IMR-90 (cell line): ENCODE results near the gene TMEM140. TPM values are rescaled to one million over a fixed set of nuclear protein-coding genes. Genes with fewer than 3 reads are reported as not detected.

Experiments used
- ATAC-seq: fragments of 200-7000 bp; cut with Tn5 transposase; 2 replicates; pipeline ENCODE4 v1.9.1; 2020; ENCODE audit warnings: low read depth, mild to moderate bottlenecking, moderate library complexity
- BruUV-seq: library from RNA; stranded (reverse); fragments of 400-500 nt; replicated peaks from 2 replicates; lab custom pipeline; 2021; lab: Mats Ljungman, UMichigan
- CTCF ChIA-PET: fragments of 300-600 bp; formaldehyde crosslinking; extraction: SDS; loops from one replicate; lab custom pipeline; 2021; ENCODE audit warnings: antibody characterized with exemption; lab: Yijun Ruan, JAX
- POLR2A ChIA-PET: fragments of 300-600 bp; sonication (Branson Sonifier 250); formaldehyde crosslinking; loops from one replicate; lab custom pipeline; 2022; ENCODE audit warnings: antibody characterized with exemption; ENCODE audit not compliant: unreplicated experiment; lab: Charles Lee
- DNase-seq: peaks from one replicate; pipeline ENCODE4 v3.0.0; 2013
- H2AFZ ChIP-seq: replicated peaks from 2 replicates; pipeline ENCODE3; 2013; ENCODE audit warnings: low read length, mild to moderate bottlenecking; ENCODE audit not compliant: poor library complexity
- H2AK5ac ChIP-seq: 2 replicates; pipeline ENCODE4 v1.6.1; 2013; ENCODE audit warnings: low read depth, low read length, inconsistent platforms
- H2AK9ac ChIP-seq: replicated peaks from 2 replicates; pipeline ENCODE3; 2013; ENCODE audit warnings: mild to moderate bottlenecking, low read depth, low read length, moderate library complexity; ENCODE audit not compliant: poor library complexity
- H2BK120ac ChIP-seq: 2 replicates; pipeline ENCODE4 v1.6.1; 2013; ENCODE audit warnings: low read depth, low read length, inconsistent platforms
- H2BK15ac ChIP-seq: 3 replicates; pipeline ENCODE4 v1.6.1; 2013; ENCODE audit warnings: low read depth, low read length, inconsistent platforms
- H2BK20ac ChIP-seq: 2 replicates; pipeline ENCODE4 v1.6.1; 2013; ENCODE audit warnings: low read depth, mild to moderate bottlenecking, inconsistent platforms, low read length, moderate library complexity
- H2BK5ac ChIP-seq: 2 replicates; pipeline ENCODE4 v1.6.1; 2013; ENCODE audit warnings: mild to moderate bottlenecking, low read depth, low read length, inconsistent platforms; ENCODE audit not compliant: poor library complexity, severe bottlenecking
- H3K14ac ChIP-seq: replicated peaks from 2 replicates; pipeline ENCODE4 v1.6.1; 2013; ENCODE audit warnings: low read depth, low read length, inconsistent platforms
- H3K18ac ChIP-seq: 2 replicates; pipeline ENCODE4 v1.6.1; 2013; ENCODE audit warnings: low read depth, low read length, control low read depth
- H3K23ac ChIP-seq: 2 replicates; pipeline ENCODE4 v1.6.1; 2013; ENCODE audit warnings: low read depth, low read length, inconsistent platforms
- H3K27ac ChIP-seq: 2 replicates; pipeline ENCODE4 v1.5.1; 2013; ENCODE audit warnings: mild to moderate bottlenecking, control low read depth, low read length; ENCODE audit not compliant: insufficient read depth
- H3K27me3 ChIP-seq: 2 replicates; pipeline ENCODE4 v1.6.1; 2013; ENCODE audit warnings: low read length; ENCODE audit not compliant: control insufficient read depth, insufficient read depth
- H3K36me3 ChIP-seq: 2 replicates; pipeline ENCODE4 v1.6.1; 2013; ENCODE audit warnings: low read length, mixed read lengths; ENCODE audit not compliant: control insufficient read depth, insufficient read depth
- H3K4ac ChIP-seq: 2 replicates; pipeline ENCODE4 v1.6.1; 2013; ENCODE audit warnings: low read depth, low read length, inconsistent platforms
- H3K4me1 ChIP-seq: 2 replicates; pipeline ENCODE4 v1.6.1; 2013; ENCODE audit warnings: low read length, mixed read lengths; ENCODE audit not compliant: control insufficient read depth, insufficient read depth
- H3K4me2 ChIP-seq: 2 replicates; pipeline ENCODE4 v1.6.1; 2013; ENCODE audit warnings: low read depth, mild to moderate bottlenecking, control low read depth, low read length, moderate library complexity
- H3K4me3 ChIP-seq: 2 replicates; pipeline ENCODE4 v1.5.1; 2013; ENCODE audit warnings: low read depth, mild to moderate bottlenecking, control low read depth, low read length, moderate library complexity; ENCODE audit not compliant: insufficient read depth
- H3K56ac ChIP-seq: 2 replicates; pipeline ENCODE4 v1.6.1; 2013; ENCODE audit warnings: low read length, inconsistent platforms; ENCODE audit not compliant: insufficient read depth; ENCODE audit errors: extremely low read depth
- H3K79me1 ChIP-seq, 2 experiments: 2 replicates each; pipeline ENCODE4 v1.6.1; 2013; ENCODE audit warnings: low read length in 2 of 2, inconsistent platforms in 1 of 2, low read depth in 1 of 2
- H3K9ac ChIP-seq: 2 replicates; pipeline ENCODE4 v1.6.1; 2013; ENCODE audit warnings: low read depth, low read length, control low read depth
- H3K9me1 ChIP-seq: 2 replicates; pipeline ENCODE4 v1.6.1; 2013; ENCODE audit warnings: low read length, inconsistent platforms; ENCODE audit not compliant: insufficient read depth
- H3K9me3 ChIP-seq: 2 replicates; pipeline ENCODE4 v1.6.1; 2013; ENCODE audit warnings: low read length; ENCODE audit not compliant: control insufficient read depth, insufficient read depth
- H4K20me1 ChIP-seq: 2 replicates; pipeline ENCODE4 v1.6.1; 2013; ENCODE audit warnings: low read length, inconsistent platforms; ENCODE audit not compliant: insufficient read depth
- H4K5ac ChIP-seq: 2 replicates; pipeline ENCODE4 v1.6.1; 2013; ENCODE audit warnings: mild to moderate bottlenecking, low read depth, low read length, control low read depth
- H4K8ac ChIP-seq, 2 experiments: 2 replicates each; pipeline ENCODE4 v1.6.1; 2013; ENCODE audit warnings: low read depth in 2 of 2, low read length in 2 of 2, control low read depth in 1 of 2, inconsistent platforms in 1 of 2
- H4K91ac ChIP-seq: 2 replicates; pipeline ENCODE4 v1.6.1; 2013; ENCODE audit warnings: low read depth, low read length, inconsistent platforms; ENCODE audit not compliant: insufficient read depth
- BHLHE40 ChIP-seq: fragments of 150-350 bp; IDR thresholded peaks from 2 replicates; pipeline ENCODE4 v1.6.1; 2016; ENCODE audit warnings: mild to moderate bottlenecking, low read depth, low read length
- FOS ChIP-seq: fragments of 150-350 bp; IDR thresholded peaks from 2 replicates; pipeline ENCODE4 v1.6.1; 2016; ENCODE audit warnings: low read depth, low read length
- MAFK ChIP-seq: IDR thresholded peaks from 2 replicates; pipeline ENCODE4 v1.6.1; 2012; ENCODE audit warnings: low read depth, low read length, improper control_type of control experiment
- MAZ ChIP-seq: IDR thresholded peaks from 2 replicates; pipeline ENCODE4 v1.6.1; 2012; ENCODE audit warnings: low read depth, mild to moderate bottlenecking, low read length, improper control_type of control experiment, moderate library complexity, borderline replicate concordance
- MXI1 ChIP-seq: IDR thresholded peaks from 2 replicates; pipeline ENCODE4 v1.6.1; 2012; ENCODE audit warnings: low read depth, mild to moderate bottlenecking, low read length, moderate library complexity, borderline replicate concordance
- NFE2L2 ChIP-seq: fragments of 150-350 bp; IDR thresholded peaks from 2 replicates; pipeline ENCODE4 v1.6.1; 2016; ENCODE audit warnings: low read depth, mild to moderate bottlenecking, low read length
- POLR2A ChIP-seq: IDR thresholded peaks from 2 replicates; pipeline ENCODE4 v1.6.1; 2012; ENCODE audit warnings: mild to moderate bottlenecking, low read depth, low read length
- RAD21 ChIP-seq: IDR thresholded peaks from 2 replicates; pipeline ENCODE4 v1.6.1; 2012; ENCODE audit warnings: low read length, improper control_type of control experiment
- RCOR1 ChIP-seq: IDR thresholded peaks from 2 replicates; pipeline ENCODE4 v1.6.1; 2012; ENCODE audit warnings: mild to moderate bottlenecking, low read length, improper control_type of control experiment; ENCODE audit not compliant: insufficient replicate concordance
- RFX5 ChIP-seq: IDR thresholded peaks from 2 replicates; pipeline ENCODE4 v1.8.0; 2012; ENCODE audit warnings: low read depth, mild to moderate bottlenecking, low read length, moderate library complexity
- SMC3 ChIP-seq: fragments of 150-350 bp; IDR thresholded peaks from 2 replicates; pipeline ENCODE4 v1.6.1; 2016; ENCODE audit warnings: low read depth, mild to moderate bottlenecking, antibody characterized with exemption, low read length, moderate library complexity
- WGBS, 2 experiments: methylation state at CpG; one replicate each; pipeline versions ENCODE4 v1.1.5 to v1.1.7; 2013; ENCODE audit warnings: missing lambda C conversion rate in 2 of 2; ENCODE audit not compliant: insufficient read length in 1 of 2; ENCODE audit errors: extremely low coverage in 2 of 2; 5-methylcytosine and 5-hydroxymethylcytosine counted together
- dilution Hi-C: fragments of 300-500 bp; cut with HindIII; formaldehyde crosslinking; loops from one replicate; pipeline ENCODE4 v1.14.3; 2018; ENCODE audit warnings: low sequenced_read_pairs; ENCODE audit not compliant: unreplicated experiment
- in situ Hi-C: fragments of 300-500 bp; cut with MboI; formaldehyde crosslinking; loops from 3 replicates; pipeline ENCODE4 v1.14.3; 2019; ENCODE audit warnings: low sequenced_read_pairs, inconsistent platforms, mixed read lengths
- intact Hi-C: fragments of 100-400 bp; cut with micrococcal nuclease; formaldehyde crosslinking; loops from 2 replicates; pipeline ENCODE4 v1.10.0; 2022
- polyA plus RNA-seq, 3 experiments: library from polyadenylated mRNA; depleted of rRNA; stranded (reverse); fragments of >200 nt; gene quantifications; 2 replicates each; pipeline ENCODE4 v1.2.3, GENCODE V29; 2012; ENCODE audit warnings: low replicate concordance in 1 of 3
- total RNA-seq: library from RNA; depleted of rRNA; stranded (reverse); fragments of >200 nt; gene quantifications from 2 replicates; pipeline ENCODE4 v1.2.3, GENCODE V29; 2012
- TF ChIP-seq, protein P1 (sequence below): fragments of 150-350 bp; IDR thresholded peaks from 2 replicates; pipeline ENCODE4 v1.6.1; 2017; ENCODE audit warnings: mild to moderate bottlenecking, antibody characterized with exemption, low read length, low read depth
- TF ChIP-seq, protein P2 (sequence below): fragments of 150-350 bp; IDR thresholded peaks from 2 replicates; pipeline ENCODE4 v1.6.1; 2016; ENCODE audit warnings: low read depth, mild to moderate bottlenecking, low read length, moderate library complexity, borderline replicate concordance

The TMEM140 gene
- total and polyA plus RNA-seq, 2 of the 4 experiments (the other 2 are of a cell fraction): 0.24 to 0.72 TPM

- H3K4ac ChIP-seq: no peak overlapping the region
- DNase-seq (no peak), ATAC-seq (no peak)
- ChIA-PET POLR2A (no interaction called here), CTCF (no interaction called here)
- no TSS peak for BruUV-seq
- intact Hi-C loops: no loop called here
- H3K9me1 ChIP-seq: peaks cover 7% of the 10 kb centered on the region
- no peak overlapping the region for H3K14ac ChIP-seq
- H3K36me3 ChIP-seq: no peaks in the 10 kb centered on the region
- H3K18ac ChIP-seq: no peak overlapping the region
- H3K4me1 ChIP-seq: peaks cover 4% of the 10 kb centered on the region; the same call in 1 of the 2 replicates
- no peak overlapping the region for H2BK20ac ChIP-seq
- no peak overlapping the region for H2AK9ac ChIP-seq
- H3K9me3 ChIP-seq: peaks cover 5% of the 10 kb centered on the region; the same call in 1 of the 2 replicates
- no peak overlapping the region for H3K4me3 ChIP-seq
- no peak overlapping the region for H2BK5ac ChIP-seq
- H3K27ac ChIP-seq: no peak overlapping the region
- TF ChIP-seq MAZ: no peak
- no peak for TF ChIP-seq MAFK
- TF ChIP-seq, protein P1, sequence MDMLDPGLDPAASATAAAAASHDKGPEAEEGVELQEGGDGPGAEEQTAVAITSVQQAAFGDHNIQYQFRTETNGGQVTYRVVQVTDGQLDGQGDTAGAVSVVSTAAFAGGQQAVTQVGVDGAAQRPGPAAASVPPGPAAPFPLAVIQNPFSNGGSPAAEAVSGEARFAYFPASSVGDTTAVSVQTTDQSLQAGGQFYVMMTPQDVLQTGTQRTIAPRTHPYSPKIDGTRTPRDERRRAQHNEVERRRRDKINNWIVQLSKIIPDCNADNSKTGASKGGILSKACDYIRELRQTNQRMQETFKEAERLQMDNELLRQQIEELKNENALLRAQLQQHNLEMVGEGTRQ: no peak
- TF ChIP-seq POLR2A: no peak
- TF ChIP-seq, protein P2, sequence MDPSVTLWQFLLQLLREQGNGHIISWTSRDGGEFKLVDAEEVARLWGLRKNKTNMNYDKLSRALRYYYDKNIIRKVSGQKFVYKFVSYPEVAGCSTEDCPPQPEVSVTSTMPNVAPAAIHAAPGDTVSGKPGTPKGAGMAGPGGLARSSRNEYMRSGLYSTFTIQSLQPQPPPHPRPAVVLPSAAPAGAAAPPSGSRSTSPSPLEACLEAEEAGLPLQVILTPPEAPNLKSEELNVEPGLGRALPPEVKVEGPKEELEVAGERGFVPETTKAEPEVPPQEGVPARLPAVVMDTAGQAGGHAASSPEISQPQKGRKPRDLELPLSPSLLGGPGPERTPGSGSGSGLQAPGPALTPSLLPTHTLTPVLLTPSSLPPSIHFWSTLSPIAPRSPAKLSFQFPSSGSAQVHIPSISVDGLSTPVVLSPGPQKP: no peak
- TF ChIP-seq RCOR1: no peak
- TF ChIP-seq BHLHE40: no peak
- no peak for TF ChIP-seq FOS
- no peak for TF ChIP-seq RFX5
- TF ChIP-seq SMC3: no peak
- no peak for TF ChIP-seq MXI1
- no peak for TF ChIP-seq RAD21
- no peak for TF ChIP-seq NFE2L2
- no peak overlapping the region for H2AFZ ChIP-seq
- H3K23ac ChIP-seq: no peak overlapping the region
- no peak overlapping the region for H2BK120ac ChIP-seq
- no peak overlapping the region for H4K5ac ChIP-seq
- no peak overlapping the region for H3K4me2 ChIP-seq
- H4K8ac ChIP-seq: no peak overlapping the region
- no peaks in the 10 kb centered on the region for H4K20me1 ChIP-seq
- 74% methylated on average over 3 of the region's 6 CpGs; no CpG with 5 or more reads in 1 of the 2 experiments for WGBS, 2 experiments
- dilution Hi-C loops: no loop called here
- no peaks in the 10 kb centered on the region for H3K27me3 ChIP-seq
- H3K9ac ChIP-seq: no peak overlapping the region
- no peak overlapping the region for H2AK5ac ChIP-seq
- in situ Hi-C loops: no loop called here
- H3K79me1 ChIP-seq: no peaks in the 10 kb centered on the region; a peak in 1 of 4 replicates
- no peak overlapping the region for H4K91ac ChIP-seq
- no peak overlapping the region for H2BK15ac ChIP-seq
- no peak overlapping the region for H3K56ac ChIP-seq
Observed at GRCh38 chr7:135151533-135151932, 3.7 kb downstream of the TMEM140 start.
